Thymus (tissue), 11 donors: Measurements from ENCODE around the gene COX10. TPM values are rescaled to one million over a fixed set of nuclear protein-coding genes. Genes with fewer than 3 reads are reported as not detected.

Experiments
- DNase-seq, 9 donors: peaks; one replicate each; pipeline ENCODE4 v3.0.0-alpha.2; 2013; ENCODE audit warnings: low spot score in 9 of 9, low read depth in 6 of 9, missing footprints in 1 of 9
- H3K27ac ChIP-seq, 2 donors: one replicate each; pipeline ENCODE4 v1.5.1; 2013; ENCODE audit warnings: control low read depth in 1 of 2, low read depth in 1 of 2, low read length in 1 of 2, mild to moderate bottlenecking in 1 of 2, moderate library complexity in 1 of 2
- H3K27me3 ChIP-seq, 2 donors: one replicate each; pipeline ENCODE4 v1.5.1; 2013; ENCODE audit warnings: low read length in 1 of 2; ENCODE audit not compliant: control insufficient read depth in 2 of 2, insufficient read depth in 1 of 2
- H3K36me3 ChIP-seq, 2 donors: one replicate each; pipeline ENCODE4 v1.5.1; 2013; ENCODE audit warnings: low read length in 1 of 2, mild to moderate bottlenecking in 1 of 2, moderate library complexity in 1 of 2; ENCODE audit not compliant: control insufficient read depth in 2 of 2, insufficient read depth in 2 of 2
- H3K4me1 ChIP-seq, 2 donors: one replicate each; pipeline ENCODE4 v1.5.1; 2013; ENCODE audit warnings: low read length in 2 of 2; ENCODE audit not compliant: control insufficient read depth in 2 of 2, insufficient read depth in 2 of 2
- H3K4me3 ChIP-seq, 2 donors: one replicate each; pipeline ENCODE4 v1.5.1; 2013; ENCODE audit warnings: low read length in 2 of 2, control low read depth in 1 of 2, mild to moderate bottlenecking in 1 of 2
- H3K9me3 ChIP-seq, 2 donors: one replicate each; pipeline ENCODE4 v1.5.1; 2013; ENCODE audit warnings: low read length in 1 of 2, mild to moderate bottlenecking in 1 of 2; ENCODE audit not compliant: control insufficient read depth in 2 of 2, insufficient read depth in 1 of 2
- WGBS: extraction: QIAGEN DNeasy Blood & Tissue Kit; methylation state at CpG from one replicate; pipeline ENCODE4 v1.1.7; 2013; 5-methylcytosine and 5-hydroxymethylcytosine counted together
- polyA plus RNA-seq: library from polyadenylated mRNA; stranded (reverse); fragments of 200-250 nt; gene quantifications from one replicate; pipeline ENCODE4 v1.2.3, GENCODE V29; 2013
- total RNA-seq: library from RNA; stranded (reverse); fragments of 120-200 nt; gene quantifications from one replicate; pipeline ENCODE4 v1.2.4, GENCODE V29; 2013
- donor health status: healthy.

Gene COX10
- total and polyA plus RNA-seq, 2 donors = 6.2 to 10.0 TPM

GRCh38 chr17:14060706-14061105, 8.6 kb upstream of the COX10 start:
- no peaks in the 10 kb centered on the region for H3K4me1 ChIP-seq
- DNase-seq = no peak
- no peaks in the 10 kb centered on the region for H3K27me3 ChIP-seq
- no peaks in the 10 kb centered on the region for H3K36me3 ChIP-seq
- no peak overlapping the region for H3K4me3 ChIP-seq
- 94% methylated on average over 1 of the region's 1 CpG for WGBS
- no peak overlapping the region for H3K27ac ChIP-seq
- H3K9me3 ChIP-seq = no peaks in the 10 kb centered on the region

DNA sequence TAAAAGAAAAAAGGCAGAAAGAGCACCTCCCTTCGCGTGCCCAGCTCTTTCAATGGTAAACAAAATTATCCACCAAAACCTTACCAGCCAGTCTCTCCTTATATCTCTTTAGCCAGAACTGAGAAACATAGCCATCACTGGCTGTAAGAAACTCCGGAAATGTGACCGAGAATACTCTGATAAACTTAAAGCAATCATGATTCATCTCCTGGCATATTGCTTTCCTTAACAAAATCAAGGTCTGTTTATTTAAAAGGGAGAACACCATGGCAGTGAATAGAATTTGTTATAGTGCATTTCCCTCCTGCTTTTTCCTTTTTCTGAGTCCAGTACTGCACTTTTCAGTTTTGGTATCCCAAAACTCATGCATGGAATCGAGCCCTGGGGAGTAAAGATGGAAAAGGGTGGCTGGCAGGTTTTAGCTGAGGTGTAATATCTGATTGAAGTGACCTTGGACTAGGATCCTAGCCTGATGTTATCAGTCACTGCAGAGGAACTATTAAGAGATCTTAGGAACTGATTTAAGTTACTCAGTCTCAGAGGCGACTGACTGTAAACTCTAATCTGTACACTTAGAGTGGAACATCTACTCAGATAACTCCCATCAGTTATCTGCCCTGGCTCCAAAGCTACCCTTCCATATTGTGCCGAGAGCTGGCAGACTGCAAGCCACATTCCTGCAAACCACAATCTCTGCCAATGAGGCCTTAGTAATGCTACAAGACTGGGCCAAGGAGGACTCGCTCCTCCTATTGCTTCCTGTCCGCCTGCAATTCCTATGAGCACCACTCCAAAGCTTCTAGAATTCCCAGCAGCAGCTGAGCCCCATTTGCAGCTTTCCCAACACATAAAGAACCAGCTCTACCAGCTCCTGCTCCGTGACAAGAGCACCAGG, 7.4 kb upstream of the COX10 start:
- H3K4me3 ChIP-seq = no peak overlapping the region
- 98% methylated on average over 10 of the region's 10 CpGs for WGBS
- H3K9me3 ChIP-seq = no peaks in the 10 kb centered on the region
- H3K27me3 ChIP-seq = no peaks in the 10 kb centered on the region
- H3K36me3 ChIP-seq = no peaks in the 10 kb centered on the region
- H3K27ac ChIP-seq = no peak overlapping the region
- H3K4me1 ChIP-seq = no peaks in the 10 kb centered on the region
- DNase-seq = no peak

- no peaks in the 10 kb centered on the region for H3K27me3 ChIP-seq
- no peak overlapping the region for H3K27ac ChIP-seq
- 94% methylated on average over 1 of the region's 1 CpG for WGBS
- H3K9me3 ChIP-seq = no peaks in the 10 kb centered on the region
- H3K4me3 ChIP-seq = no peak overlapping the region
- H3K4me1 ChIP-seq = peaks cover 13 to 16% of the 10 kb centered on the region in 2 donors
- no peaks in the 10 kb centered on the region for H3K36me3 ChIP-seq
- DNase-seq = no peak
Measured at GRCh38 chr17:14067347-14067746, 2.0 kb upstream of the COX10 start.

DNA sequence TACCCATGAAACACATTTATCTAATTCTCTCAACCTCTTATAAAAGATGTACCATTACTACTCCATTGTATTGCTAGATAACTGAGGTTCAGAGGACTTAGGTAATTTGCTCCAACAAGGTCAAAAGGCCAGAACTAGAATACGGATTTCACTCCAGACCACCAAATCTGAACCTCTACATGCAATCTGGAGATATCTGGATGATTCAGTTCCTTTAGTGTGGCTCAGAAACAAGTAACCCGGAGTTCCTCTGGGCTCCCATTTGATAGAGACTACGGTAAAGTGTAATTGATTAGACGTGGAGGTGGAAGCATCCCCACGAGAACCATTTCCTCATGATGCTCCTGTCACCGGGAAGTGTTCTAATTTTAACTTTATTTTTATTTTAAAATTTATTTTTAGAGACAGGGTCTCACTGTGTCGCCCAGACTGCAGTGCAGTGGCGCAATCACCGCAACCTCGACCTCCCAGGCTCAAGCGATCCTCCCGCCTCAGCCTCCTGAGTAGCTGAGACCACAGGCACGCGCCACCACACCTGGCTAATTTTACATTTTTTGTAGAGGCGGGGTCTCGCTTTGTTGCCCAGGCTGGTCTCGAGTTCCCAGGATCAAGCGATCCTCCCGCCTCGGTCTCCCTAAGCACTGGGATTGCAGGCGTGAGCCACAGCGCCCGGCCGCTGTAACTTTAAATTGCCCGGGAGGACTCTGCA, 608 bp upstream of the COX10 start:
- no peak overlapping the region for H3K27ac ChIP-seq
- H3K36me3 ChIP-seq = no peaks in the 10 kb centered on the region
- H3K27me3 ChIP-seq = no peaks in the 10 kb centered on the region
- DNase-seq = no peak
- no peaks in the 10 kb centered on the region for H3K9me3 ChIP-seq
- peak overlapping the region; percentile 60 to 88 for H3K4me3 ChIP-seq
- peaks cover 13 to 16% of the 10 kb centered on the region in 2 donors for H3K4me1 ChIP-seq
- WGBS = 25% methylated on average over 25 of the region's 25 CpGs

- H3K4me3 ChIP-seq = peak overlapping the region; percentile 60 to 88
- 88% methylated on average over 6 of the region's 6 CpGs for WGBS
- DNase-seq = no peak
Measured at GRCh38 chr17:14070344-14070984, 1.2 kb downstream of the COX10 start.

GRCh38 chr17:14072881-14073280, 3.6 kb downstream of the COX10 start:
- Histone ChIP-seq H3K9me3 (no peaks in the 10 kb centered on the region), H3K36me3 (peaks cover 4 to 8% of the 10 kb centered on the region in 2 donors), H3K27me3 (no peaks in the 10 kb centered on the region), H3K4me3 (no peak overlapping the region), H3K27ac (no peak overlapping the region), H3K4me1 (peaks cover 13 to 16% of the 10 kb centered on the region in 2 donors)
- DNase-seq = no peak
- WGBS = 97% methylated on average over 5 of the region's 5 CpGs

More at GRCh38 chr17:14070344-14070984, 1.2 kb downstream of the COX10 start:
- Histone ChIP-seq H3K27me3 (no peaks in the 10 kb centered on the region), H3K36me3 (no peaks in the 10 kb centered on the region), H3K27ac (no peak overlapping the region), H3K9me3 (no peaks in the 10 kb centered on the region), H3K4me1 (peaks cover 13 to 16% of the 10 kb centered on the region in 2 donors)

GRCh38 chr17:14078027-14078426, 8.7 kb downstream of the COX10 start:
- WGBS = 92% methylated on average over 3 of the region's 3 CpGs
- Histone ChIP-seq H3K36me3 (peaks cover 16% of the 10 kb centered on the region in 2 donors), H3K27ac (no peak overlapping the region), H3K4me1 (no peaks in the 10 kb centered on the region), H3K4me3 (no peak overlapping the region), H3K27me3 (no peaks in the 10 kb centered on the region), H3K9me3 (peaks cover 0 to 2% of the 10 kb centered on the region in 2 donors)
- no peak for DNase-seq

DNA sequence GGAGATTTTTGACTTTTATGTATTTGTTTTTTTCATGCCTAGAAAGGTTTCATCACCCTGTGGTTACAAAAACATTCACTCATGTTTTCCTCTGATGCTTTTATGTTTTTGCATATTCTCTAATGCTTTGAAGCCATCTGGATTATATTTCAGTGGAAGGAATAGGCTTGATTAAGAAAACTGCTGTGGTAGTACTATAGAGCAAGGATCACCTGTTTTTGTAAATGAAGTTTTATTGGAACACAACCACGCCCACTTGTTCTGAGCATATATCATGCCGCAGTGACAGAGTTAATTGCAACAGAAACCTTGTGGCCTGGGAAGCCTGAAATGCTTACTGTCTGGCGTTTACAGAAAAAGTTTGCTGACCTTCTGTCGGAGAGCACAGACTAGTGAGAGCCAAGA, 11.5 kb downstream of the COX10 start:
- H3K4me1 ChIP-seq = no peaks in the 10 kb centered on the region
- no peak overlapping the region for H3K4me3 ChIP-seq
- H3K9me3 ChIP-seq = peaks cover 0 to 2% of the 10 kb centered on the region in 2 donors
- H3K36me3 ChIP-seq = peaks cover 16 to 17% of the 10 kb centered on the region in 2 donors
- no peak for DNase-seq
- no peak overlapping the region for H3K27ac ChIP-seq
- 95% methylated on average over 4 of the region's 4 CpGs for WGBS
- H3K27me3 ChIP-seq = no peaks in the 10 kb centered on the region

GRCh38 chr17:14082848-14083247, 13.5 kb downstream of the COX10 start:
- no peaks in the 10 kb centered on the region for H3K4me1 ChIP-seq

More at GRCh38 chr17:14082848-14083247, 13.5 kb downstream of the COX10 start:
- no peak overlapping the region for H3K27ac ChIP-seq
- no peaks in the 10 kb centered on the region for H3K27me3 ChIP-seq
- peaks cover 8 to 13% of the 10 kb centered on the region in 2 donors for H3K36me3 ChIP-seq
- H3K4me3 ChIP-seq = no peak overlapping the region
- WGBS = 98% methylated on average over 8 of the region's 8 CpGs
- DNase-seq = no peak
- peaks cover 0 to 2% of the 10 kb centered on the region in 2 donors for H3K9me3 ChIP-seq
